GM21717 (cell line): ENCODE data around the gene ETV5.

ENCODE experiments used
- ATAC-seq: cut with Tn5 transposase; IDR thresholded peaks from one replicate; pipeline ENCODE4 v1.9.1; 2021; ENCODE audit warnings: mild to moderate bottlenecking, moderate library complexity; ENCODE audit not compliant: unreplicated experiment

The ETV5 gene

GRCh38 chr3:186070133-186070532 lies 38.8 kb downstream of the ETV5 start:
- ATAC-seq, result no peak

DNA sequence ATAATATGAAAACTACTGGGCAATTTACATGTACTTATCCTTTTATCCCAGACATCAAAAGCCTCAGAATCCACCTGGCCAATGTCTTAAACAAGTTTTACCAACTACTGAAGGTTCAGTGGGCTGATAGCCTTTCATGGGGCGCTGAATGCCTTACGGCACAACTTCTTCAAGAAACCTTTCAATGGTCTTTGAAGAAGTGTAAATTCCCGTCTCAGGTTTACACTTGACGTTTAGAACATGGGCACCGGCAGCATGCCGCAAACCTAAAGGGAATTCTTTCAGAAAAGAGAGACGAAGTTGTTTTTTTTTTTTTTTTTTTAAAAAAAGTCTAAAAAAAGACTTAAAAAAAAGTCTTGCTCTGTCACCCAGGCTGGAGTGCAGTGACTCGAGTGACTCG lies 39.7 kb downstream of the ETV5 start:
- ATAC-seq, result no peak

DNA sequence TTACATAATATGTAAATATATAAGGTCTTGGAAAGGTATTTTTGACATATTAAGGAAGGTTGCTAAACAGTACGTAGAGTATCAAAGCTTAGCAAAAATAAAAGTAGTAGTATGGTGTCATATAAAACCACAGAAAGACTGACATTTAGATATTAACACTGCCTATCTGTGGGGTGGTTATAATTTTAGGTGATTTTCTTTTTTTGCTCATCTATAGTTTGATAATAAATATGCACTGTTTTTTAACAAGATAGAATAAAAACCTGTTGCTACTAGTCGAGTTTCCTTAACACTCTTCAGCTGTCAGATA lies 40.7 kb downstream of the ETV5 start:
- no peak for ATAC-seq

DNA sequence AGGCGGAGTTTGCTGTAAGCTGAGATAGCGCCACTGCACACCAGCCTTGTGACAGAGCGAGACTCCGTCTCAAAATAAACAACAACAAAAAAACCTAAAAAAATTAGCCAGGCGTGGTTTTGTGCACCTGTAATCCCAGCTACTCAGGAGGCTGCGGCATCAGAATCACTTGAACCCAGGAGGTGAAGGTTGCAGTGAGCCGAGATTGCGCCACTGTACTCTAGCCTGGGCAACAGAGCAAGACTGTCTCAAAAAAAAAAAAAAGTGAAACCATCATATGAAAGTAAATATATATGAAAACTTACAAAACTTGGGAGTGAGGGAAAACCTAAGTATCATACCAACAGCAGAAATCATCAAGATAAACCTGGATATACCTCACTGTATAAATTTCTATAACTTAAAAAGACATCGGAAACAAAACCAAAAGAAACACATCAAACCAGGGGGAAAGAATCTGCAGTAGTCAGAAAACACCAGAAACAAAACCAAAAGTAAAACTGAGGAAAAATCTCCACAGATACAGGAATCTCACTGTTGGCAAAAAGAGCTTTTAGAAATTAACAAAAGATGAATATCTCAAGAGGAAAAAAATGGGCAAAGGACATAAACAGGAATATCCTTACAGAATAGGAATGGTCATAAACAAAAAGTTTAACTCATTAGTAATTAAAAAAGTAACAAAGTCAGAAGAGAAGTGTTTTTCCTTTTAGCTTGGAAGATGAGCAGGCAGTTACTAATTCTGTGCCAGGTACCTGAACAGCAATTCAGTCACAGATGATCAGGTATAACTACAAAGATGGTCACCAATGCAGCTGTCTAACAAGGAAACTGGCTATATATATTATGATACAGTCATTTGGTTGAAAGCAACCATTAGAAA lies 41.3 kb downstream of the ETV5 start:
- ATAC-seq, result peak; percentile 47

GRCh38 chr3:186060222-186060621 lies 48.7 kb downstream of the ETV5 start:
- ATAC-seq, result peak; percentile 86

- no peak for ATAC-seq
Observed at GRCh38 chr3:186059192-186059591, 49.7 kb downstream of the ETV5 start.

GRCh38 chr3:186058225-186058624 lies 50.7 kb downstream of the ETV5 start:
- no peak for ATAC-seq

DNA sequence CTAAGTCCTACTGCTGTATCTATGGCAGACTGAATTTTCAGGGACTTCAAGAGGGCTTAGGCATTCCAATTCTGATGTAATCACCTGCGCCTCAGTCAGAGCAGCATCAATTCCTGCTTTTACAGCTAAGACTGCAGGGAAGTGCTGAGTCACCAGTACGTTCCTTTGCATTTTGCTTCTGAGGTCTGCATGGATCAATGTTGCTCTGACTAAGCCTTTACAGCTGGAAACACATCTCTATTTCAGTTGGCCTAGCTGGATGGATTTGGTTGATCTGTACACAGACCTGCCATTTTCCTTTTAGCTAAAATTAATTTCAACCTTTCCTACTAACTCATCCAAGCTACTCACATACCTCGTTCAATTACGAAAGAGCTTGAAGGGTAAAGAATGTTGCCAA lies 51.3 kb downstream of the ETV5 start:
- no peak for ATAC-seq

GRCh38 chr3:186054792-186055352 lies 54.0 kb downstream of the ETV5 start:
- ATAC-seq, result no peak

- no peak for ATAC-seq
Observed at GRCh38 chr3:186053954-186054791, 54.7 kb downstream of the ETV5 start.

- ATAC-seq, result no peak
Observed at GRCh38 chr3:186052096-186052840, 56.6 kb downstream of the ETV5 start.

DNA sequence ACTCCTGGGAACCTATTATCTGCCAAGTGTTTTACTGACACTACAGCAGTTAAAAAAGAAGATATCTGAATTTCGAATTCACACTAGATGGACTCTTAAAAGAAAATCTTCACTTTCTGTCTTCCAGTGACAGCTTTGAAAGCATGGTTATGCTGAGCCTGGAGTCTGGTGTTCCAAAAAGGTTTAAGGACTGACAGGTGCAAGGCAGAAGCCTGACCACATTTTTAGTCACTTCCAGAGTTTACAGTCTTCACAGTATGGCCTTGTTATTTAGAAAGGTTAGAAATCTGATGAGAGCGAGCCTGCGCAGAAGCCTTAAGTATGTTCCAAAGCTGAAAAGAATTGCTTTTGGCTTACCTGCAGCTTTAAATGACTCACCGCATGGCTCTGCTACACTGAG lies 59.9 kb downstream of the ETV5 start:
- no peak for ATAC-seq

- no peak for ATAC-seq
Observed at GRCh38 chr3:186048119-186048518, 60.8 kb downstream of the ETV5 start.

- ATAC-seq, result no peak
Observed at GRCh38 chr3:186046838-186047237, 62.1 kb downstream of the ETV5 start.

DNA sequence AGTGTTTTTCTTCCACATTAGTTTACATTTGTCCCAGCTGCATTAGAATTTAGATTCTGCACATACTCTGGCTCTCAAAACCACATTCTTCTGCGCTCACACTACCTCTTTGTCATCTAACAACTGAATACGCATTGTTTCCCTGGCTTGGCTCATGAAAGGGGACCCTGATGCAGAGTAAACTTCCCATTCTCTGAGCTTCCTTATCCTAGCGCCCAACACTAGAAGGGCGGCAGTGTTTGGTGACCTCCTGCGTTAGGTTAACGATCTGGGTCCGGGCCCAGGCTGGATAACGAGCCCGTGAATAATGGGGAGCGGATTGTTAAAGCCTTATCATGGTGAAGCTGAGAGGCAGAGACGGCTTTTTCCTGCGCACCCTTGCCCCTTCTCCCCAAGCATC lies 63.9 kb downstream of the ETV5 start:
- ATAC-seq, result no peak

DNA sequence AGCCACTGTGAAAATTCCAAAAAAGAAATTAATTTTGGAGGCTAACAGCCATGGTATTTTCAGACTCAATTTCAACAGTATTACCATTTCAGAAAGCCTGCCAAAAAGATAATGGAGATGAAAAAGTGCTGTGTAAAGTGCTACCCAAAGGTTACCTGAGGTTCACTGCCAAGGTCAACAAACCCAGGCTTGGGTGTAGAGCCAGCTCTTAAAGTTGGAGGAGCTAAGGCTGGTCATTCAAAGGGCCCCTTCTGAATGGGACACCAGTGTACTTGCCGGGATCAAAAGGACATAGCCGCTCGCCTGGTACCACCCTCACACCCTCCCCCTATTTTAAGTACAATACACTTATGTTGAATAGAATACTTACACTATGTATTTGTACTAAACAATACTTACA lies 64.5 kb downstream of the ETV5 start:
- no peak for ATAC-seq

DNA sequence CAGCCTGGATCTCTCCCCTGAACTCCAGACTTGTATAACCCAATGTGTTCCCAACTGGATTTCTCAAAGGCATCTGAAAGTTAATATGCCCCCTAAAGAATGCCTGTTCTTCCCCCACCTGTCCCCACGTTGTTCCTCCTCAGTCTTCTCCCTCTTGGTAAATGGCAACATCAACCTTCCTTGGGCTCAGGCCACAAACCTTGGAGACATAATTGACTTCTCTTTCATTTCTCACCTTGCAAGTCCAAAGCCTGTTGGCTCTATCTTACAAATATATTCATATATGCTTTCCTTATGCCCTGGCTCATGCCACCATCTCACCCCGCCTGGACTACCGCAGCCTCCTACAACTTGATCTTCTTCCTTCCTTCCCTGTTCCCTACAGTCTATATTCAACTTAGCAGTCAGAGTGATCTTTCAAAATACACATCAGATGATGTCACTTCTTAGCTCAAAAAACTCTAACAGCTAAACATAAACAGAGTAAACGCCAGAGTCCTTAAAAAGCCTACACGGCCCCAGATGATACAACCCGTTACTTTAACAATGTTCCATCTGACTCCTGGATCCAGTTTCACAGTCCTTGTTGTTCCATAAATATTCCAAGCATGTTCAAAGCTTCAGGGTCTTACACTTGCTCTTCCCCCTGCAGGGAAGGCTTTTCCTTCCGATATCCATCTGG lies 66.2 kb downstream of the ETV5 start:
- no peak for ATAC-seq

DNA sequence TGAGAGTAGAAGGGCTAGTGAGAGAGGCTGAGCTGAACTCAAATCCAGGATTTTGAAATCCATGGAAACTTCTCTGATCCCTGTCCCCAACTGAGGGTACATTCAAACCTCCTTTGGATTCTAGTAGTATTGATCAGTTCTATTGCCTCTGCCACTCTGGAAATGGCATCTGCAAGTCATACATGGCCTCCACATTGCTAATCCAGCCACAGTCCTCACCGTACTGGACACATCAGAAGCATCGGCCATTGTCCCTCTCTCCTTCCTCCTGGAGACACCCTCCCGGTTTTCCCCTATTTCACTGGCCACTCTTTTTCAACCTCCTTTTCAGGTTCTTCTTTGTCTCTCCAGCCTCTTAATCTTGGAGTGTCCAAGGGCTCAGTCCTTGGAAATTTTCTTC lies 66.9 kb downstream of the ETV5 start:
- ATAC-seq, result no peak

DNA sequence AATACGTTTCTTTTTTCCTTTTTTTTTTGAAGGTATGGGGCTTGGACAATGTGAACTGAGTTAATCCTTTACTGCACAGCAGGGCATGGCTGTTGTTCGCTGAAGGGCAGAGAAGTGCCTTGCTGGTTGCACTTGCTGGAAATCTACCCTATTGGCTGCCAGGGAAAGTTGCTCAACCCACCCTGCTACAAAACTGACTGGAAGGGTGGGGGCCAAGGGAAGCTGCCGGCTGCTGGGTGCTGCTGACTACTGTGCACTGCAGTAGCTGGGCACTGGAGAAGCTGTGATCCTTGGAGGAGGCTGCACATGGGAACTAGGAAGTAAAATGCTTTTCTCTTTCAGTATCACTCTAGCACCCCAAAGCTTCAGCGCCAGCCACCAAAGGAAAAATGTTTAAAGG lies 70.5 kb downstream of the ETV5 start:
- no peak for ATAC-seq

- no peak for ATAC-seq
Observed at GRCh38 chr3:186035277-186035676, 73.6 kb downstream of the ETV5 start.

GRCh38 chr3:186032321-186032720 lies 76.6 kb downstream of the ETV5 start:
- ATAC-seq, result no peak
